ENCODE measurements around the gene AGA.

GRCh38 chr4:177408023-177408422, 34.2 kb downstream of the AGA start:
- TF ChIP-seq, protein P1, sequence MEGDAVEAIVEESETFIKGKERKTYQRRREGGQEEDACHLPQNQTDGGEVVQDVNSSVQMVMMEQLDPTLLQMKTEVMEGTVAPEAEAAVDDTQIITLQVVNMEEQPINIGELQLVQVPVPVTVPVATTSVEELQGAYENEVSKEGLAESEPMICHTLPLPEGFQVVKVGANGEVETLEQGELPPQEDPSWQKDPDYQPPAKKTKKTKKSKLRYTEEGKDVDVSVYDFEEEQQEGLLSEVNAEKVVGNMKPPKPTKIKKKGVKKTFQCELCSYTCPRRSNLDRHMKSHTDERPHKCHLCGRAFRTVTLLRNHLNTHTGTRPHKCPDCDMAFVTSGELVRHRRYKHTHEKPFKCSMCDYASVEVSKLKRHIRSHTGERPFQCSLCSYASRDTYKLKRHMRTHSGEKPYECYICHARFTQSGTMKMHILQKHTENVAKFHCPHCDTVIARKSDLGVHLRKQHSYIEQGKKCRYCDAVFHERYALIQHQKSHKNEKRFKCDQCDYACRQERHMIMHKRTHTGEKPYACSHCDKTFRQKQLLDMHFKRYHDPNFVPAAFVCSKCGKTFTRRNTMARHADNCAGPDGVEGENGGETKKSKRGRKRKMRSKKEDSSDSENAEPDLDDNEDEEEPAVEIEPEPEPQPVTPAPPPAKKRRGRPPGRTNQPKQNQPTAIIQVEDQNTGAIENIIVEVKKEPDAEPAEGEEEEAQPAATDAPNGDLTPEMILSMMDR (IDR thresholded peaks at IDR 0.05): no peak
- TF ChIP-seq POLR2A (IDR thresholded peaks at IDR 0.05) (no peak), POLR2AphosphoS5 (IDR thresholded peaks at IDR 0.05; ENCODE audit: insufficient read depth in 1 of 2, low read depth in 1 of 2) (no peak)
